ENCODE data around the gene TUBGCP3.

TUBGCP3 gene

GRCh38 chr13:112574416-112574815, 13.5 kb downstream of the TUBGCP3 start:
- H3K9me2 ChIP-seq (replicated peaks; ENCODE audit: insufficient read depth, low read length): no peaks in the 10 kb centered on the region
- no peak overlapping the region for H2AFZ ChIP-seq (ENCODE audit: low read depth, low read length, severe bottlenecking)
- TF ChIP-seq, protein P1, sequence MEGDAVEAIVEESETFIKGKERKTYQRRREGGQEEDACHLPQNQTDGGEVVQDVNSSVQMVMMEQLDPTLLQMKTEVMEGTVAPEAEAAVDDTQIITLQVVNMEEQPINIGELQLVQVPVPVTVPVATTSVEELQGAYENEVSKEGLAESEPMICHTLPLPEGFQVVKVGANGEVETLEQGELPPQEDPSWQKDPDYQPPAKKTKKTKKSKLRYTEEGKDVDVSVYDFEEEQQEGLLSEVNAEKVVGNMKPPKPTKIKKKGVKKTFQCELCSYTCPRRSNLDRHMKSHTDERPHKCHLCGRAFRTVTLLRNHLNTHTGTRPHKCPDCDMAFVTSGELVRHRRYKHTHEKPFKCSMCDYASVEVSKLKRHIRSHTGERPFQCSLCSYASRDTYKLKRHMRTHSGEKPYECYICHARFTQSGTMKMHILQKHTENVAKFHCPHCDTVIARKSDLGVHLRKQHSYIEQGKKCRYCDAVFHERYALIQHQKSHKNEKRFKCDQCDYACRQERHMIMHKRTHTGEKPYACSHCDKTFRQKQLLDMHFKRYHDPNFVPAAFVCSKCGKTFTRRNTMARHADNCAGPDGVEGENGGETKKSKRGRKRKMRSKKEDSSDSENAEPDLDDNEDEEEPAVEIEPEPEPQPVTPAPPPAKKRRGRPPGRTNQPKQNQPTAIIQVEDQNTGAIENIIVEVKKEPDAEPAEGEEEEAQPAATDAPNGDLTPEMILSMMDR (IDR thresholded peaks at IDR 0.05; ENCODE audit: insufficient read depth, low read length, poor library complexity, severe bottlenecking): no peak
- no peak for TF ChIP-seq EZH2phosphoT487 (conservative IDR thresholded peaks at IDR 0.05; ENCODE audit: low read length)
- H3K27ac ChIP-seq (ENCODE audit: low read depth, low read length): no peak overlapping the region
- H3K27me3 ChIP-seq (ENCODE audit: low read length): no peaks in the 10 kb centered on the region
- H3K9ac ChIP-seq (ENCODE audit: low read length): no peak overlapping the region
- H4K20me1 ChIP-seq (ENCODE audit: low read depth, low read length): peaks cover 51% of the 10 kb centered on the region
- H3K4me2 ChIP-seq (ENCODE audit: low read depth, low read length, poor library complexity, severe bottlenecking): no peak overlapping the region
- H3K4me3 ChIP-seq (ENCODE audit: insufficient read depth, low read length, poor library complexity, severe bottlenecking): no peak overlapping the region
- no peaks in the 10 kb centered on the region for H3K9me3 ChIP-seq (ENCODE audit: insufficient read depth, low read length)
- H3F3A ChIP-seq (ENCODE audit: insufficient read depth): no peaks in the 10 kb centered on the region
- H3K36me3 ChIP-seq (ENCODE audit: low read length): no peaks in the 10 kb centered on the region
- peaks cover 99% of the 10 kb centered on the region for H3K79me2 ChIP-seq (ENCODE audit: insufficient read depth, low read length)

GRCh38 chr13:112573710-112574109, 14.2 kb downstream of the TUBGCP3 start:
- Histone ChIP-seq H3K79me2 (ENCODE audit: insufficient read depth, low read length) (peaks cover 99% of the 10 kb centered on the region), H3K4me2 (ENCODE audit: low read depth, low read length, poor library complexity, severe bottlenecking) (no peak overlapping the region)

DNA sequence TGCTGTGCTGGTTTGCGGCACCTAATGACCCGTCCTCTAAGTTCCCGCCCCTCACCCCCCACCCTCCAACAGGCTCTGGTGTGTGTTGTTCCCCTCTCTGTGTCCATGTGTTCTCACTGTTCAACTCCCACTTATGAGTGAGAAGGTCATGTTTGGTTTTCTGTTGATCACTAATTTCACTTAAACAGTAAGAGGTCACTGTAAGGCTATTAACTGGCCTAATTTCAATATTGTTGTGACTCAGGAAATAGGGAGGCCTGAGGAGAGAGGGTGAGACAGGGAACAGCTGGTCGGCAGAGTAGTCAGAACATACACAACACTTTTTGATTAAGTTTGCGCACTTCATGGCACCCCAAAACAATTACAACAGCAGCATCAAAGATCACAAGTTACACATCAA, 15.6 kb downstream of the TUBGCP3 start:
- Histone ChIP-seq H3K9me2 (replicated peaks; ENCODE audit: insufficient read depth, low read length) (no peaks in the 10 kb centered on the region), H3K4me2 (ENCODE audit: low read depth, low read length, poor library complexity, severe bottlenecking) (no peak overlapping the region), H3K9ac (ENCODE audit: low read length) (no peak overlapping the region), H3K27ac (ENCODE audit: low read depth, low read length) (no peak overlapping the region), H3K36me3 (ENCODE audit: low read length) (peaks cover 6% of the 10 kb centered on the region; the same call in 1 of the 2 replicates), H4K20me1 (ENCODE audit: low read depth, low read length) (peaks cover 49% of the 10 kb centered on the region), H3F3A (ENCODE audit: insufficient read depth) (no peaks in the 10 kb centered on the region), H3K9me3 (ENCODE audit: insufficient read depth, low read length) (no peaks in the 10 kb centered on the region), H3K79me2 (ENCODE audit: insufficient read depth, low read length) (peaks cover 93% of the 10 kb centered on the region), H3K4me3 (ENCODE audit: insufficient read depth, low read length, poor library complexity, severe bottlenecking) (no peak overlapping the region), H2AFZ (ENCODE audit: low read depth, low read length, severe bottlenecking) (no peak overlapping the region), H3K27me3 (ENCODE audit: low read length) (no peaks in the 10 kb centered on the region)
- no peak for TF ChIP-seq EZH2phosphoT487 (conservative IDR thresholded peaks at IDR 0.05; ENCODE audit: low read length)
- TF ChIP-seq, protein P1 (IDR thresholded peaks at IDR 0.05; ENCODE audit: insufficient read depth, low read length, poor library complexity, severe bottlenecking): no peak

More at GRCh38 chr13:112573710-112574109, 14.2 kb downstream of the TUBGCP3 start:
- no peak overlapping the region for H2AFZ ChIP-seq (ENCODE audit: low read depth, low read length, severe bottlenecking)
- H3K9me3 ChIP-seq (ENCODE audit: insufficient read depth, low read length): no peaks in the 10 kb centered on the region
- H3K9ac ChIP-seq (ENCODE audit: low read length): no peak overlapping the region
- H3K36me3 ChIP-seq (ENCODE audit: low read length): peaks cover 6% of the 10 kb centered on the region; the same call in 1 of the 2 replicates
- no peaks in the 10 kb centered on the region for H3K27me3 ChIP-seq (ENCODE audit: low read length)
- no peaks in the 10 kb centered on the region for H3K9me2 ChIP-seq (replicated peaks; ENCODE audit: insufficient read depth, low read length)
- H4K20me1 ChIP-seq (ENCODE audit: low read depth, low read length): peaks cover 54% of the 10 kb centered on the region
- H3F3A ChIP-seq (ENCODE audit: insufficient read depth): no peaks in the 10 kb centered on the region
- TF ChIP-seq, protein P1 (IDR thresholded peaks at IDR 0.05; ENCODE audit: insufficient read depth, low read length, poor library complexity, severe bottlenecking): no peak
- no peak overlapping the region for H3K4me3 ChIP-seq (ENCODE audit: insufficient read depth, low read length, poor library complexity, severe bottlenecking)
- H3K27ac ChIP-seq (ENCODE audit: low read depth, low read length): no peak overlapping the region

Measured in SU-DHL-6 (cell line).